SHP77 treated with DMSO at 0.1 percent for 48 hours (cell line): ENCODE results near the gene CCDC7.
"Not testable (repeated sequence)": the region's sequence is repeated elsewhere in the genome, so short reads cannot be mapped to it uniquely, and the experiment has no call there.

Experiments used
- DNase-seq: peaks from one replicate; lab custom pipeline; 2025; lab: John Stamatoyannopoulos, UW

The CCDC7 gene

GRCh38 chr10:32562695-32563094 lies 116.8 kb downstream of the CCDC7 start:
- DNase-seq: not testable (repeated sequence)

DNA sequence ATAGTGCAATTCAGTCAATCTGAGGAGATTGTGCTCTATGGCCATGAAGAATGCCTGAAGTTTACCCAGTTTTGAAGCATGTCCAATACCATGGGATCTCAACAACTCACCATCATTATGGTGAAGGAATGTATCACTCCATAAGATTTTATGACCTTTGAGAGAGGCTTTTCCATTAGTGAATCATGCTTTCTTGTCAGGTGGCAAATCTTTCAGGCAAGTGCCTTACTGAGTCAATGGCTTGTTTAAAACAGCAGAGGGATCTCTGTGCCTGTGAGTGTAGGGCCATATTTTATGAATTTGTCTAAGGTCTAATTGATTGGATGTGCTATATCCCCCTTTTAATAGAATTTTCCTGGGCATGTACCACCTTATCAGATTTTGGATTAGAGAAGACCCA lies 131.5 kb downstream of the CCDC7 start:
- no peak for DNase-seq

DNA sequence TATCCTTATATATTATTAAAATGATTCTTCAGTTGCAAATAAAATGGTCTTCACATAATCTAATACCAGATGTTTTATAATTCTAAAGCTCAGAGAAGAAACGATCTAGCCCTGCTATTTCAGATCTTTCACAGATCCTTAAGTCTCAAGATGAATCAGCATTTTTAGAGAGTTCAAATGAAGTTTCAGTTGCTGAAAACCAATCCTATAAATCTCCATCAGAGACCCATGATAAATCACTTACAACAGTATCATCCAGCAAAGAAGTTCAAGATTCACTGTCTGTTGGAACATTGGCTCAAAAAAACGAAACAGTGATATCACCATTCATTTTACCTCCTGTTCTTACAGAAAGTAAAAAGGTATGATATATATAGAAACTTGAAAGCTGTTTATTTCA lies 137.0 kb downstream of the CCDC7 start:
- no peak for DNase-seq

DNA sequence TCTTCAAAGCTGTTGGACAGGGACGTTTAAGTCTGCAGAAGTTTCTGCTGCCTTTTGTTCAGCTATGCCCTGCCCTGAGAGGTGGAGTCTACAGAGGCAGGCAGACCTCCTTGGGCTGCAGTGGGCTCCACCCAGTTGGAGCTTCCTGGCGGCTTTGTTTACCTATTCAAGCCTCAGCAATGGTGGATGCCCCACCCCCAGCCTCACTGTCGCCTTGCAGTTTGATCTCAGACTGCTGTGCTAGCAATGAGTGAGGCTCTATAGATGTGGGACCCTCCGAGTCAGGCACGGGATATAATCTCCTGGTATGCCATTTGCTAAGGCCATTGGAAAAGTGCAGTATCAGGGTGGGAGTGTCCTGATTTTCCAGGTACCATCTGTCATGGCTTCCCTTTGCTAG lies 152.1 kb downstream of the CCDC7 start:
- not testable (repeated sequence) for DNase-seq

GRCh38 chr10:32600317-32600716 lies 154.4 kb downstream of the CCDC7 start:
- no peak for DNase-seq

DNA sequence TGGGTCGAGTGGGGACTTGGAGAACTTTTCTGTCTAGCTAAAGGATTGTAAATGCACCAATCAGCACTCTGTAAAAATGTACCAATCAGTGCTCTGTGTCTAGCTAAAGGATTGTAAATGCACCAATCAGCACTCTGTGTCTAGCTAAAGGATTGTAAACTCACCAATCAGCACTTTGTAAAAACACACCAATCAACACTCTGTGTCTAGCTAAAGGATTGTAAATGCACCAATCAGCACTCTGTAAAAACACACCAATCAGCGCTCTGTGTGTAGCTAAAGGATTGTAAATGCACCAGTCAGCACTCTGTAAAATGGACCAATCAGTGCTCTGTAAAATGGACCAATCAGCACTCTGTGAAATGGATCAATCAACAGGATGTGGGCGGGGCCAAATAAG lies 155.6 kb downstream of the CCDC7 start:
- not testable (repeated sequence) for DNase-seq

GRCh38 chr10:32605787-32606186 lies 159.8 kb downstream of the CCDC7 start:
- no peak for DNase-seq

DNA sequence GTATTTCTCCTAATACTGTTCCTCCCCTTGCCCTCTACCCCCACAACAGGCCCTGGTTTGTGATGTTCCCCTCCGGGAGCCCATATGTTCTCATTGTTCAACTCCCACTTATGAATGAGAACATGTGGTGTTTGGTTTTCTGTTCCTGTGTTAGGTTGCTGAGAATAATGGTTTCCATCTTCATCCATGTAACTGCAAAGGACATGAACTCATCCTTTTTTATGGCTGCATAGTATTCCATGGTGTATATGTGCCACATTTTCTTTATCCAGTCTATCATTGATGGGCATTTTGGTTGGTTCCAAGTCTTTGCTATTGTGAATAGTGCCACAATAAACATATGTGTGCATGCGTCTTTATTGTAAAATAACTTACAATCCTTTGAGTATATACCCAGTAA lies 164.6 kb downstream of the CCDC7 start:
- DNase-seq: not testable (repeated sequence)

DNA sequence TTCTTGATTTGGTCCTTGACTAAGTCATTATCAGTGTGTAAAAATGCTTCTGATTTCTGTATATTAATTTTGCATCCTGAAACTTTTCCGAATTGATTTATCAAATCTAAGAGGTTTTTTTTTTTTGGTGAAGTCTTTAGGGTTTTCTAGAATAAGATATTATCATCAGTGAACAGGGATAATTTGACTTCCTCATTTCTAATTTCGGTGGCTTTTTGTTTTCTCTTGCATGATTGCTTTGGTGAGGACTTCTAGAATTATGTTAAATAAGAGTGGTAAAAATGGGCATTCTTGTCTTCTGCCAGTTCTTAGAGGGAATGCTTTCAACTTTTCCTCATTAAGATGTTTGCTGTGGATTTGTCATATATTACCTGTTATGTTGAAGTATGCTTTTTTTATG lies 170.5 kb downstream of the CCDC7 start:
- DNase-seq: no peak

DNA sequence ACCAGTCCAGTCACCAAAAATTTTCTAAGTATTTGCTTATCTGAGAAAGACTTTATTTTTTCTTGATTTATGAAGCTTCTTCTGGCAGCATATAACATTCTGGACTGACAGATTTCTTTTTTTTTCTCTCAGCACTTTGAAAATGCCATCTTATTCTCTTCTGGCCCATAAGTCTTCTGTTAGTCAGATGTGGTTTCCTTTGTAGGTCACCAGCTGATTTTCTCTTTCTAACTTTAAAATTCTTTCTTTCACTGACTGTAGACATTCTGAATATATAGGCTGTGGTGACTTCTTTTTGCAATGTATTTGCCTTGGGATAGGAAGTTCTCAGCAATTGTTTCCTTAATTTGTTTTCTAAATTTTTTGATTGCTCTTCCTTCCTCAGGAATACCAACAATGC lies 172.5 kb downstream of the CCDC7 start:
- DNase-seq: no peak

DNA sequence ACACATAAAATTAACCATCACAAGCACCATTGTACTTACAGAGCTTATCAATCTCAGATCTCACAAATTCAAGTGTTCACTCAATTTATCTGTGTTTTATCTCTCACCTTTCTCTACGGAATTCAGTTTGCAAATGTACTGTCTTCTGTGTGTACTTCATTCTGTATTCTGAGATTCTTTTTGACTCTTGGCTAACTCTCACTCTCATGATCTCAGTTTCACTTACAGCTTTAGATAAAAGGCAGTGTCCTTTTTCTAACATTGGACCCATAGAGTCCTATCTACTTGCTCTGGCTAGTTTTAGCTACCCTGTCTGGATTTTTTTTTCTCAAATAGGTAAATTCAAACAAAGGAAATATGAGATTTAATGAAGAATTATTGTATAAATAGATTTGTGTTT lies 176.0 kb downstream of the CCDC7 start:
- no peak for DNase-seq

DNA sequence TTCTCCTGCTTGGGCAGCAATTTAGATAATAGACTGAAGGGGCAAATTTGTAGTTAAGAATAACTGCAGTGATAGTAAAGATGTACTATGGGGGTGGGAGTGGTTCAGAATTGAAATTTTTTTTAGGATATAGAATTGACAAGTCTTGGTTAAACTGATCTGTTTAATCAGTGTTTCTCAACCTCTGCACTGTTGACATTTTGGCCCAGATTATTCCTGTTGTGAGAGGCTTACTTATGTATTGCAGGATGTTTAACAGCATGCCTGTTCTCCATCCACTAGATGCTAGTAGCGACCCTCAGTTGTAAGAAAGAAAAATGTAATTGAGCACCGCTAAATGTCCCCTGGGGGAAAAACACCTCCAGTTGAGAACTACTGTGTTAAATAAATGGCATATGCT lies 176.5 kb downstream of the CCDC7 start:
- no peak for DNase-seq

GRCh38 chr10:32627183-32627582 lies 181.2 kb downstream of the CCDC7 start:
- no peak for DNase-seq

GRCh38 chr10:32629910-32630309 lies 184.0 kb downstream of the CCDC7 start:
- DNase-seq: no peak

DNA sequence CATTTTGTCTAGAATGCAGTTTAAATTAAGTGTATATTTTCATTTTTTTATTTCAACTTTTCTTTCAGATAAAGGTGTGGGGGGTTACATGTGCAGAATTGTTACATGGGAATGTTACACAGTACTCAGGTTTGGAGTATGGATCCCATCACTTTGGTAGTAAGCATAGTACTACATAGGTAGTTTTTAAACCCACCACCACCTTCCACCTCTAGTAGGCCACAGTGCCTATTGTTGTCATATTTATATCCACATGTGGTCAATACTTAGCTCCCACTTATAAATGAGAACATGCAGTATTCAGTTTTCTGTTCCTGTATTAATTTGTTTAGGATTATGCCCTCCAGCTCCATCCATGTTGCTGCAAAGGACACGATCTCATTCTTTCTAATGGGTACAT lies 200.6 kb downstream of the CCDC7 start:
- no peak for DNase-seq

DNA sequence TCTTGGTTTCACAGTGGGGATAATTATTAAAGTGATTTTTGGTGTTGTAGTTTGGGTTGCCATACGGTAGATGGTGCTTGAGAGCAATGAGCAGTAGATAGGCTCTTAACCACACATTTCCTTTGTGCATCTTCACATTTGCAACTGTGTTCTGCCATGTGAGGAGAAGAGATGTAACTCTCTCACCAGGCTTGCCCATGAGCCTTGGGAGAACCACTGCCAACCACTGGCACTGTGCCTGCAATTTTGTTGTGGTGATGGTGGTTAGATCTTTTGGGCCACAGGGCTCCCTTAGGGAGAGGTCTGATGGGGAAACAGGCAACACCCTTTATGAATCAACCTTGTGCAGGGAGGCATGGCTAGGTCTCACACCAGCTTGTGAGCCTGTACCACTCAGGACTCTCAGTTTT lies 204.3 kb downstream of the CCDC7 start:
- no peak for DNase-seq

DNA sequence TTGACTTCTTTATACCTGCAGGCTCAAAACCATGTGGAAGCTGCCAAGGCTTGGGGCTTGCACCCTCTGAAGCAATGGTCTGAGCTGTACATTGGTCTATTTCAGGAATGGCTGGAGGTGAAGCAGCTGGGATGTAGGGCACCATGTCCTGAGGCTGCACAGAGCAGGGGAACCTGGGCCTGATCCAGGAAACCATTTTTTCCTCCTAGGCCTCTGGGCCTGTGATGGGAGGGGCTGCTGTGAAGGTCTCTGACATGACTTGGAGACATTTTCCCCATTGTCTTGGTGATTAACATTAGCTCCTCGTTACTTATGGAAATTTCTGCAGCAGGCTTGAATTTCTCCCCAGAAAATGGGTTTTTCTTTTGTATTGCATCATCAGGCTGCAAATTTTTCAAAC lies 211.5 kb downstream of the CCDC7 start:
- not testable (repeated sequence) for DNase-seq

- no peak for DNase-seq
These were observed 215.4 kb downstream of the CCDC7 start for GRCh38 chr10:32661346-32661745.

DNA sequence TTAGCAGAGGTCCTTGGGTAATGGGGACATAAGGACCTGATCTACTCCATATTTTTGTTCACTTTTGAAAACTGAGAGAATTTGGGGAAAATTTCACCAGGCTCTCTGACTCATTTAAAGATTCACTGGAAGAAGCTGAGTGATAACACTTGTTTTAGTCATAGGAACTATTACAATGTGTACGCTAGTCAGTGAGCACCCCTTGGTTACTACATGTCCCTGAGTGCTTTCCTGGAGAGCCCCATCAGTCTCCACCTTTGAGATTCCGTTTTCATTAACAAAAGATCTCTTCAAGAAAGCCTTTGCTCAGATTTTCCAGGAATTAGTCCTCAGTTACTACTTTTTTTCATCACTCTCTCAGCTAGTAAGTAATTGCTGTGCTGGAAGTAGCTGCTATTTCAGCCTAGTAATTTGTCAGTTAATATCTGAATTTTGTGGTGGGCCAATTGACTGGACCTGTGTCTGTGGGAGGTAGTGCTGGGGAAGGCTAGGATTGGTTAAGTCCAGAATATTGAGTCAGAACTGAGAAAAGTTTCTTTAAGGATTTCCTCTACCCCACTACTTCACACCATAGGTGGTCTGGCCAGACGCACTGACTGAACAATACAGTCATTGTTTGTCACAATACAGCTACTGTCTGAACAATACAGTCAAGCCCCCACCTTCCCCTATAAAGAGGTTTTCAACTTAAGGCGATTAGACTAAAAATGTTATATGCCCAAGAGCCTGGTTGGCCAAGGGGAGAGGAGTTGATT lies 235.0 kb downstream of the CCDC7 start:
- no peak for DNase-seq

DNA sequence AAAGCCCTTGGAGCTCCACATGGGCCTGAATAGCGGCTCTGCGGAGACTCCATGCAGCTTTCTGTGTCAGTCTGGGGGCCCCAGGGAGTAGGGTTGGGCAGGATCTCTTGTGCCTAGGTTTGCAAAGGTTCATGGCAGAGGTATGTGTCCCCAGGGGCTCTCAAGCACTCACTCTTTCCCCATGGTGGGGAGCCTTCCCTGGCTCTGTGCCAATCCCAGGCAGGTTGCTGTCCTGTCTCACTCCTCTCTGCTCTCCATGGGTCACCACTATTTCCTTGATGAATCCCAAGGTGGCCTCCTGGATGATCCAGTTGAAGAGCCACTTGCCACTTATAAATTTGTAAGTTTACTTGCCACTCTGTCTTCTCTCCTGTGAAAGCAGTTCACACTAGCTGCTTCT lies 238.4 kb downstream of the CCDC7 start:
- DNase-seq: no peak

DNA sequence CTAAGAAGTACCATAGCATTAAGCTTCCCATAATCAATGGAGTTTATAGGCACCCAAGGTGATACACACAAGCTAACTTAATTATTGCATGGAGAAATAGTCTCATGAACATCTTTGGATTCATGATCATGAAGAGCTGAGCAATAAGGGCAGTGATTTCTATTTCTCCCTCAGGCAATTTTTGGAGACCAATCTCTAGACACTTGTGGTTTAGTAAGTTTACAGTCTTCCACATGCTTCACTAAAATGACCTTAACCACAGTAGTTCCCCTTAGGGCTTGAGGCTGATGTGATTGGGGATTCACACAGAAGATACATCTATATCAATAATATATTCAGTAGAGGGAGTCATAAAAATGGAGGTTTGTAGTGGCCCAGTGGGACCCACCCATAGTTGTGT lies 241.2 kb downstream of the CCDC7 start:
- DNase-seq: no peak

DNA sequence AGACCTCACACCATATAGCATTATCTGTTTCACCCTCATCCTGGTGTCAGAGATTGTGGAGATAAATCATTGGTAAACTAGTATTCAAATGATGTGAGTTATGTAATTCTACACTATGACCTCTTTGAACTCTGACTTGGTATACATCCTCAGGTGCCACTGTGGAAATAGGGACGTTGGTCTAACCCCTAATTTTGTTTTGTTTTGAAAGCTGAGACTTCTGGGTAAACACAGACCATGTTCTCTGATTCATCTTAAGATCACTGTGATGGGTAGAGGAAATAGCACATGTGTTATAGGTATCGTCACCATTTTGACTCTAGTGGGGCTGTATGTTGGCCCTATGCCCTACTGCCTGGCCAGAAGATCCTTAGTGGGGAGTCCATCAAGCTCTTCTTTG lies 241.6 kb downstream of the CCDC7 start:
- no peak for DNase-seq

DNA sequence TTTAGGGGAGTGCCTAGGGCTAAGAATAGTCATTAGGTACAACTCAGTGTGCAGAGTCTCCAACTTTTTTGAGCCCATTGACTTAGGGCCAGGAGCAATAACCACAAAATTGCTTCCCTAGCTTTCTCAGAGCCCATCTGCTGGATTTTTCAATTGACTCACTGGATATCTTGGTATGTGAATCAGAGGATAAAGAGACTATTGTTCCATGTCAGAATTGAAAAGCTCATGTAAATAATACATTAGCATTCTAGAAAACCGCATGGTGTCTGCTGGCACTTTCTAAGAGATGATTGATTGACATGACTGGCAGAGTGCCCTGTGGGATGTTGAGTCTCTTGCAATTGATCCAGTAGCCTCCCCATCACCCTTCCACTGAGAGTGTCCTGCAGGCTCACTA lies 246.2 kb downstream of the CCDC7 start:
- DNase-seq: no peak

DNA sequence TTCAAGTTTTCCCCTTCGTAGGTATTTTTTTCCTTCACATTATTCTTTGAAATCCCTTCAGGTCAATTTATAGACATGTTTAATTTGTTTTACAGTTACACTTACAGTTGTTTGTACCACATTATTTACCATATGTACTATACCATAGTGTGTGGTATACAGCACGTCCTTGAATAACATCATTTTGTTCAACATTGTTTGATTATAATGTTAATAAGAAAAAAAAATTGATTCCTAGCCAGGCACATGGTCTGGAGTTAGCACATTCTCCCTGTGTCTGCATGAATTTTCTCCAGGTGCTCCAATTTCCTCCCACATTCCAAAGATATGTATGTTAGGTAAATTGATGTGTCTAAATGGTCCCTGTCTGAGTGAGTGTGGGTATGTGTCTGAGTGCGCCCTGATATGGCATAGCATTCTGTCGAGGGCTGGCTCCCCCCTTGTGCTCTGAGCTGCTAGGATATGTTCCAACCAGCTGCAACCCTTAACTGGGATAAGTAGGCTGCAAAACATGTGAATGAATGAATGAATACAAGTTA lies 247.6 kb downstream of the CCDC7 start:
- DNase-seq: no peak
